Endothelial cell of umbilical vein (primary cell): ENCODE results near the gene MRPL58. TPM values are rescaled to one million over a fixed set of nuclear protein-coding genes. Genes with fewer than 3 reads are reported as not detected.
"Not testable (repeated sequence)": the region's sequence is repeated elsewhere in the genome, so short reads cannot be mapped to it uniquely, and the experiment has no call there.

Source experiments
- BruUV-seq: library from RNA; stranded (reverse); fragments of 400-500 nt; replicated peaks from 2 replicates; lab custom pipeline; 2021; lab: Mats Ljungman, UMichigan
- CTCF ChIA-PET: fragments of 300-600, 350-600 bp; sonication (Branson Sonifier 250); formaldehyde crosslinking; loops from one replicate; lab custom pipeline; 2021; ENCODE audit warnings: antibody characterized with exemption, inconsistent platforms; lab: Charles Lee
- POLR2A ChIA-PET: fragments of 300-600, 350-600 bp; sonication (Branson Sonifier 250); formaldehyde crosslinking; loops from one replicate; lab custom pipeline; 2021; ENCODE audit warnings: antibody characterized with exemption, inconsistent platforms; lab: Charles Lee
- DNase-seq: peaks from one replicate; pipeline ENCODE4 v3.0.0-alpha.2; 2011; ENCODE audit warnings: low read depth, low spot score
- FAIRE-seq: peaks from 2 replicates; lab custom pipeline; 2011; peaks lifted over from hg19 to GRCh38; lab: Jason Lieb, UNC
- H2AFZ ChIP-seq: 2 replicates; pipeline ENCODE4 v1.6.0; 2012; ENCODE audit warnings: low read depth, low read length, control low read depth, inconsistent platforms
- H3K27ac ChIP-seq: 2 replicates; pipeline ENCODE4 v1.5.1; 2011; ENCODE audit warnings: low read depth, mild to moderate bottlenecking, control low read depth, low read length, moderate library complexity; ENCODE audit not compliant: insufficient read depth
- H3K27me3 ChIP-seq, 2 experiments: 2 replicates each; pipeline versions ENCODE4 v1.6.0 to v1.6.1; 2011; ENCODE audit warnings: low read length in 2 of 2, mixed read lengths in 1 of 2; ENCODE audit not compliant: control insufficient read depth in 2 of 2, insufficient read depth in 2 of 2
- H3K36me3 ChIP-seq, 2 experiments: 2 replicates in 1 of 2; 3 replicates in 1 of 2; pipeline ENCODE4 v1.5.1; 2011; ENCODE audit warnings: low read length in 2 of 2, mild to moderate bottlenecking in 1 of 2, moderate library complexity in 1 of 2; ENCODE audit not compliant: control insufficient read depth in 2 of 2, insufficient read depth in 2 of 2; ENCODE audit errors: extremely low read depth in 1 of 2
- H3K4me1 ChIP-seq: 3 replicates; pipeline ENCODE4 v1.5.1; 2011; ENCODE audit warnings: mild to moderate bottlenecking, low read length; ENCODE audit not compliant: control insufficient read depth, insufficient read depth; ENCODE audit errors: extremely low read depth
- H3K4me2 ChIP-seq: 2 replicates; pipeline ENCODE4 v1.6.1; 2011; ENCODE audit warnings: low read length, control low read depth, mixed read lengths; ENCODE audit not compliant: insufficient read depth
- H3K4me3 ChIP-seq, 3 experiments: fragments of 200-600 bp in 1 of 3; sonication (generic), shearing (Covaris generic) in 1 of 3; replicated peaks in 1 of 3; 2 replicates each; pipeline ENCODE4 v1.5.1; 2011 to 2016; ENCODE audit warnings: control low read depth in 3 of 3, low read length in 3 of 3, mild to moderate bottlenecking in 2 of 3, inconsistent platforms in 1 of 3, low read depth in 1 of 3, moderate library complexity in 1 of 3; ENCODE audit not compliant: insufficient read depth in 1 of 3
- H3K79me2 ChIP-seq: 2 replicates; pipeline ENCODE4 v1.6.0; 2012; ENCODE audit warnings: low read length, inconsistent platforms; ENCODE audit not compliant: control insufficient read depth, insufficient read depth
- H3K9ac ChIP-seq: replicated peaks from 2 replicates; pipeline ENCODE3; 2011; ENCODE audit warnings: low read length, control low read depth; ENCODE audit not compliant: insufficient read depth; ENCODE audit errors: extremely low read depth
- H3K9me1 ChIP-seq: replicated peaks from 3 replicates; pipeline ENCODE4 v1.6.0; 2011; ENCODE audit warnings: mild to moderate bottlenecking, low read length; ENCODE audit not compliant: control insufficient read depth, insufficient read depth; ENCODE audit errors: extremely low read depth
- H3K9me3 ChIP-seq: replicated peaks from 2 replicates; pipeline ENCODE4 v1.5.1; 2012; ENCODE audit warnings: low read length, inconsistent platforms; ENCODE audit not compliant: control insufficient read depth, insufficient read depth
- H4K20me1 ChIP-seq: replicated peaks from 2 replicates; pipeline ENCODE3; 2011; ENCODE audit warnings: mild to moderate bottlenecking, low read length; ENCODE audit not compliant: control insufficient read depth, insufficient read depth; ENCODE audit errors: extremely low read depth
- EZH2 ChIP-seq: IDR thresholded peaks from 2 replicates; pipeline ENCODE4 v1.6.1; 2012; ENCODE audit warnings: borderline replicate concordance, low read depth, mild to moderate bottlenecking, moderate library complexity, low read length, inconsistent platforms; ENCODE audit not compliant: severe bottlenecking
- FOS ChIP-seq: IDR thresholded peaks from 2 replicates; pipeline ENCODE4 v1.6.1; 2011; ENCODE audit warnings: mild to moderate bottlenecking, low read length, moderate library complexity, borderline replicate concordance; ENCODE audit not compliant: insufficient read depth
- GATA2 ChIP-seq: IDR thresholded peaks from 2 replicates; pipeline ENCODE4 v1.7.0; 2011; ENCODE audit warnings: low read depth, mild to moderate bottlenecking, moderate library complexity, mixed read lengths, low read length; ENCODE audit not compliant: insufficient read length, insufficient read depth
- JUN ChIP-seq: IDR thresholded peaks from 2 replicates; pipeline ENCODE4 v1.6.1; 2011; ENCODE audit warnings: borderline replicate concordance, low read depth; ENCODE audit not compliant: insufficient read length, insufficient read depth
- MYC ChIP-seq: IDR thresholded peaks from one replicate; pipeline ENCODE4 v1.6.1; 2011; ENCODE audit warnings: mild to moderate bottlenecking, low read depth, low read length
- POLR2A ChIP-seq: IDR thresholded peaks from 2 replicates; pipeline ENCODE4 v1.6.1; 2012; ENCODE audit warnings: low read depth, mild to moderate bottlenecking, control low read depth, low read length
- POLR2AphosphoS5 ChIP-seq: IDR thresholded peaks from 2 replicates; pipeline ENCODE4 v1.6.1; 2012; ENCODE audit warnings: low read depth, mild to moderate bottlenecking, control low read depth, low read length, moderate library complexity; ENCODE audit not compliant: insufficient read depth
- dilution Hi-C: fragments of 300-500 bp; cut with MboI; formaldehyde crosslinking; loops from one replicate; pipeline ENCODE4 v1.15.0; 2019; ENCODE audit warnings: low sequenced_read_pairs; ENCODE audit not compliant: extremely low pct_ligation_motif_present
- intact Hi-C: fragments of 100-400 bp; cut with micrococcal nuclease; formaldehyde crosslinking; loops from one replicate; pipeline ENCODE4 v1.10.0; 2022
- polyA plus RNA-seq, 4 experiments: library from polyadenylated mRNA; depleted of rRNA in 3 of 4; stranded (reverse) in 3 of 4; unstranded in 1 of 4; fragments of >200 nt; gene quantifications; 2 replicates each; pipeline versions ENCODE4 v1.2.1 to v1.2.3, GENCODE V29; 2011 to 2012; ENCODE audit warnings: missing spikeins in 1 of 4
- total RNA-seq: library from RNA; stranded (reverse); gene quantifications from 2 replicates; pipeline ENCODE4 v1.2.3, GENCODE V29; 2021
- TF ChIP-seq, protein P1 (sequence below): IDR thresholded peaks from 2 replicates; pipeline ENCODE4 v1.6.1; 2011; ENCODE audit not compliant: insufficient read depth, insufficient read length
- TF ChIP-seq, protein P2 (sequence below), 2 donors: IDR thresholded peaks; 1 replicate in 1 of 2; 2 replicates in 1 of 2; pipeline ENCODE4 v1.5.1; 2011; ENCODE audit warnings: low read length in 2 of 2, mild to moderate bottlenecking in 2 of 2, moderate library complexity in 2 of 2, control low read depth in 1 of 2, inconsistent platforms in 1 of 2, low read depth in 1 of 2; ENCODE audit not compliant: insufficient read depth in 1 of 2; ENCODE audit errors: extremely low read depth in 1 of 2

Gene MRPL58
- total and polyA plus RNA-seq, 2 donors (not counting 3 experiments of a cell fraction or from before 2014, with no cell fraction given) = 38.0 to 43.7 TPM

DNA sequence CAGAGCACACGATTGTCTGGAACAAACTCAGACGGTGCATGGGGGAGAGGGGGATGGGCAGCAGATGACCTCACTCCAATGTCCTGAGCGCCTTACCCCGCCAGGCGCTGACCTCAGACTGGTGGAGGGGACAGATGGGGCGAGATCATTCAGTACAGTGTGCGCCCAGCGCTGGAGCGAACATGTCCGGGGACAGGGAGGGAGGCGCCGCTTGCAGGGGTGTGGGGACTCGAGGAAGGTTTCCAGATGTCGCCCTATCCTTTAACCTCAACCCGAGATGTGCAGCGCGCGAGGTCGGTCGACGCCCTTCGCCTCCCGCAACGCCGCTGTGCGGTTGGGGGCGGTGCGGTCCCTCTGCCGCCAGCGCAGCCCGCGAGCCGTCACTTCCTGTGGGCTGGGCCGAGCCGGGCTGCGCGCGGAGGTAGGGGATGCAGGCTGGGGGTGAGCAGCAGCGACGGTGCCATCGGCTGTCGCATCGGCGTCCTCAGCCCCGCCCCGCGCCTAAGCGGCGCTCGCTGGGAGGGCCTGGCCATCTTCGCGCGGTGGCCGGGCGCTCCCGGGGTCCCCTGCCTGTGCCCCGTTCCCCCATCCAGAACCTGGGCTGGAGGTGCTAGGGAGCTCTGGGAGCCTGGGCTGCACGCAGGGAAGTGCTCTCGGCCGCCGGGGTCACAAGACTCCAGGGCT lies 30.3 kb upstream of the MRPL58 start:
- H4K20me1 ChIP-seq = no peaks in the 10 kb centered on the region
- H3K9me1 ChIP-seq = no peaks in the 10 kb centered on the region
- TF ChIP-seq POLR2A = peak; percentile 66
- TF ChIP-seq MYC = no peak
- TF ChIP-seq GATA2 = no peak
- TF ChIP-seq, protein P1, sequence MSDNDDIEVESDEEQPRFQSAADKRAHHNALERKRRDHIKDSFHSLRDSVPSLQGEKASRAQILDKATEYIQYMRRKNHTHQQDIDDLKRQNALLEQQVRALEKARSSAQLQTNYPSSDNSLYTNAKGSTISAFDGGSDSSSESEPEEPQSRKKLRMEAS = no peak
- TF ChIP-seq JUN = peak; percentile 37
- TF ChIP-seq FOS = no peak
- no peak for TF ChIP-seq EZH2
- no peak for TF ChIP-seq POLR2AphosphoS5
- TF ChIP-seq, protein P2, sequence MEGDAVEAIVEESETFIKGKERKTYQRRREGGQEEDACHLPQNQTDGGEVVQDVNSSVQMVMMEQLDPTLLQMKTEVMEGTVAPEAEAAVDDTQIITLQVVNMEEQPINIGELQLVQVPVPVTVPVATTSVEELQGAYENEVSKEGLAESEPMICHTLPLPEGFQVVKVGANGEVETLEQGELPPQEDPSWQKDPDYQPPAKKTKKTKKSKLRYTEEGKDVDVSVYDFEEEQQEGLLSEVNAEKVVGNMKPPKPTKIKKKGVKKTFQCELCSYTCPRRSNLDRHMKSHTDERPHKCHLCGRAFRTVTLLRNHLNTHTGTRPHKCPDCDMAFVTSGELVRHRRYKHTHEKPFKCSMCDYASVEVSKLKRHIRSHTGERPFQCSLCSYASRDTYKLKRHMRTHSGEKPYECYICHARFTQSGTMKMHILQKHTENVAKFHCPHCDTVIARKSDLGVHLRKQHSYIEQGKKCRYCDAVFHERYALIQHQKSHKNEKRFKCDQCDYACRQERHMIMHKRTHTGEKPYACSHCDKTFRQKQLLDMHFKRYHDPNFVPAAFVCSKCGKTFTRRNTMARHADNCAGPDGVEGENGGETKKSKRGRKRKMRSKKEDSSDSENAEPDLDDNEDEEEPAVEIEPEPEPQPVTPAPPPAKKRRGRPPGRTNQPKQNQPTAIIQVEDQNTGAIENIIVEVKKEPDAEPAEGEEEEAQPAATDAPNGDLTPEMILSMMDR (IDR thresholded peaks at IDR 0.05; ENCODE audit: extremely low read depth in 1 of 2, insufficient read depth in 1 of 2, low read depth in 1 of 2, low read length in 2 of 2) = no peak
- POLR2A ChIA-PET = no interaction called here
- FAIRE-seq = peak; percentile 68
- H3K4me3 ChIP-seq = peak overlapping the region; percentile 12 to 38 (median 25)
- DNase-seq = peak; percentile 47
- peaks cover 11% of the 10 kb centered on the region for H3K4me1 ChIP-seq
- CTCF ChIA-PET = interaction anchor here (0.9 to 2.1 kb wide), 6 partner anchors 8 to 220 kb away, joined by 3 to 11 read pairs (median 5); partner anchors contain the start of gene HID1
- H3K27me3 ChIP-seq = peaks cover 0 to 2% of the 10 kb centered on the region in 2 experiments
- BruUV-seq = no TSS peak
- peak overlapping the region; percentile 46 for H2AFZ ChIP-seq
- peak overlapping the region; percentile 1 for H3K27ac ChIP-seq
- intact Hi-C loops (loop anchor here (1.0 to 2.0 kb wide), 2 partner anchors 10 to 51 kb away; partner anchors contain the start of gene HID1), dilution Hi-C loops (no loop called here)
- peak overlapping the region; percentile 35 for H3K4me2 ChIP-seq
- H3K9me3 ChIP-seq = no peaks in the 10 kb centered on the region
- no peaks in the 10 kb centered on the region for H3K36me3 ChIP-seq
- no peaks in the 10 kb centered on the region for H3K79me2 ChIP-seq
- peak overlapping the region; percentile 17 for H3K9ac ChIP-seq

DNA sequence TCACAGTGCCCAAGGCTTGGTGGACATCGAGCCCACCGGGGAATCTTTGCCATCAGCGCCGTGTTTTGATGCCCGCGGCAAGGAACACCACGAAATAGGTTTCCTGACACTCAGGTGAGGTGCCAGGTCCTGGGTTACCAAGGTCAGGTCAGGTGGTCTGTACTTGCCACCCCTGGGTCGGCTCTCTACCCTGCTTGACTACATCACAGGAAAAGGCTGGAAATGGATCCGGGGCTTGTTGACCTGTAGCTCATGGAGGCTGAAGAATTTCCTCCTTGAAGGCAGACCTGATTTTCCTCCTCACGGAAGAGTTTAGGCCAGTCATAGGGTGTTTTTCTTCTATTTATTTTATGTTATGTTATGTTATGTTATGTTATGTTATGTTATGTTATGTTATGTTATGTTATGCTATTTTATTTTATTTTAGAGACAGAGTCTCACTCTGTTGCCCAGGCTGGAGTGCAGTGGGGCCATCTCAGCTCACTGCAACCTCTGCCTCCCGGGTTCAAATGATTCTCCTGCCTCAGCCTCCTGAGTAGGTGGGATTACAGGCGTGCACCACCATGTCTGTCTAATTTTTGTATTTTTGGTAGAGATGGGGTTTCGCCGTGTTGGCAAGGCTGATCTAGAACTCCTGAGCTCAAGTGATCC lies 29.7 kb upstream of the MRPL58 start:
- DNase-seq, H3K9me1 ChIP-seq, H3K36me3 ChIP-seq, POLR2A ChIA-PET, H3K9me3 ChIP-seq, dilution Hi-C loops, H4K20me1 ChIP-seq, H3K27ac ChIP-seq, H3K27me3 ChIP-seq, H3K79me2 ChIP-seq: not testable (repeated sequence)
- FAIRE-seq = peak; percentile 64
- Histone ChIP-seq H3K9ac (peak overlapping the region; percentile 17), H2AFZ (peak overlapping the region; percentile 46), H3K4me1 (peaks cover 11% of the 10 kb centered on the region), H3K4me3 (peak overlapping the region; percentile 12 to 38 (median 25)), H3K4me2 (peak overlapping the region; percentile 35)
- CTCF ChIA-PET = interaction anchor here (0.9 to 2.1 kb wide), 6 partner anchors 9 to 219 kb away, joined by 3 to 11 read pairs (median 5); partner anchors contain the start of gene HID1
- intact Hi-C loops = loop anchor here (1.0 to 2.0 kb wide), 2 partner anchors 10 to 50 kb away; partner anchors contain the start of gene HID1
- TSS peak; percentile 63 for BruUV-seq
